ENCODE data around the gene NTM.
"Not testable (repeated sequence)": the region's sequence is repeated elsewhere in the genome, so short reads cannot be mapped to it uniquely, and the experiment has no call there.

The NTM gene

GRCh38 chr11:131893103-131893890 is 522.9 kb downstream of the NTM start:
- no peak for DNase-seq (ENCODE audit: low read depth, low spot score)

GRCh38 chr11:131893988-131894387 is 523.6 kb downstream of the NTM start:
- DNase-seq (ENCODE audit: low read depth, low spot score): no peak

- no peak for DNase-seq (ENCODE audit: low read depth, low spot score)
Observed at GRCh38 chr11:131894615-131895544, 524.5 kb downstream of the NTM start.

- DNase-seq (ENCODE audit: low read depth, low spot score): no peak
Observed at GRCh38 chr11:131895865-131896264, 525.5 kb downstream of the NTM start.

- DNase-seq (ENCODE audit: low read depth, low spot score): no peak
Observed at GRCh38 chr11:131896978-131897615, 526.7 kb downstream of the NTM start.

DNA sequence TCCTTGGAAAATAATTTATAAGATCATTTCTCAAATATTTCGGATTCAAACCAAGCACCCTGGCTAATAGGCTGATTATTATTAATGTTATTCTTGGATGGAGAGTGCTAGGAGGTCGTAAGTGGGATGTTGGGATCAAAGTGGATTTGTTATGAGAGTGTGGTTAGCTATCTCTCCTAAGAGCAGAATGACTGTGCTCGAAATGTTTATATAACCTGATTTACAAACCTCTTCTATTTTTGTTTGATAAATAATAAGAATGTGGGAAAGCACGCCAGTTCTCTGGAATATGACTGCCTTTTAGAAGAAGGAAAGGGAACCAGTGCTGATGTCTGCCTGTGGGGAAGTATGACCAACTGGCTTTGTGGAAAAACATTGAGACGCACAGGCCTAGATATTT is 527.5 kb downstream of the NTM start:
- DNase-seq (ENCODE audit: low read depth, low spot score): no peak

GRCh38 chr11:131898949-131899348 is 528.5 kb downstream of the NTM start:
- no peak for DNase-seq (ENCODE audit: low read depth, low spot score)

DNA sequence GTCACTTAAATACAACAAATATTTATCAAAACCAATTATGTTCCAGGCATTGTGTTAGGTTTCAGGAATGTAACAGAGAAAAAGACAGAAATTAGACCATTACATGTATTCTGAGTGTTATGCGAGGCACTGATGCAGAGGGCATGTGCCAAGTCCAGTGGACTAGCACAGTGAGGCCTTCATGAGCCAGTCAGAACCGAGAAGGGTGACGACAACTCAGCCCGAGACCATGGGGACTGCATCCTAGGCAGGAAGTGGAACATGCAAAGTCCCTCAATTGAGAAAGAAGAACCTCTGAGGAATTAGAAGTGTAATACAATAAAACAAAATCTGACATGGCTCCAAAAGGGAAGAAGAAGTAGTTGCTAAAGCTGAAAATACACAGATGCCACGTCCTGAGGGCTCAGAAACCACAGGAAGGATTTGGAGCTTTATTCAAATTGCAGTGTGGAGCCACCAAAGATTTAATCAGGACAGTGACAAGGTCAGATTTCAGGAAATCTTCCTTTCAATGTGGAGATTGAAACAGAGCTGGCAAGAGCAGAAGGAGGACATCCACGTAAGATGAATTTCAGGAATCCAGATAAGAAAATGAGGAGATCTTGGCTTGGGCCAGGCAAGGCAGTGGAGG is 529.6 kb downstream of the NTM start:
- no peak for DNase-seq (ENCODE audit: low read depth, low spot score)

- no peak for DNase-seq (ENCODE audit: low read depth, low spot score)
Observed at GRCh38 chr11:131902421-131902820, 532.0 kb downstream of the NTM start.

- DNase-seq (ENCODE audit: low read depth, low spot score): no peak
Observed at GRCh38 chr11:131903074-131903473, 532.7 kb downstream of the NTM start.

DNA sequence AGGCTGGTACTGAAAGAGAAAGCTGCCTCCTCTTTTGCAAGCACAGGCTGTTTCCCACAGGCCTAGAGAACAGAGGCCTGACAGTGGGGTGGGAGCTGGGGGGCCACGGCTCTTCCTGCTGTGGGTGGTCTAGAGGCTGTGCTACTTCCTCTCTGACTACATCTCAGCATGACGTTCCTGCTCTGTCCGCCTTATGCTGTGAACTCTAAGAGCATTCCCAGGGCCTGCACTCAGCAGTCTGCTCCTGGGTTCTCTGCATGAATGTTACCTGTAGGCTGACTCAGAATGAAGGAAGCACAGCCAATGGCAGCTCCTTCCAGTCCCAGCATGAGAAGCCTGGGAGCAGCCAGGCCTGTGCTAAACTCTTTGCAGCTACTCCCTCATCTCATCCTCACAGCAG is 534.3 kb downstream of the NTM start:
- no peak for DNase-seq (ENCODE audit: low read depth, low spot score)

DNA sequence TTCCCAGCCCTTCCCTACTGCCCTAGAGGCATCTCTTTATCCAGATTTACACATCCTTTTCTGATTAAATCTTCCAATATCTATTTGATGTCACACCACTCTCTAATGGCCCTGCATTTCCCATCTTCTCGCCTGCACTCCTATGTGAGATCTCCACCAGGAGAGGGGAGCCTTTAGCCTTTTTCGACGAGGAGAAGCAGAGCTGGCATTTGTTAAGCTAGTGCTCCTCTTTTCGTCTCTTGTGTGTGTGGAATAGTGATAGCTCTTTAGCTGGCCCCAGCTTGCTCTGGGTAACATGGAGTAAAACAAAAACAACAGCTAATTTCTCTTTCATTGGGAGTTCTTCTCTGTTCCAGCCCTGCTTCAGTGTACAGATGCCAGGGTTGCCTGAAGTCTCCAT is 536.5 kb downstream of the NTM start:
- DNase-seq (ENCODE audit: low read depth, low spot score): no peak

DNA sequence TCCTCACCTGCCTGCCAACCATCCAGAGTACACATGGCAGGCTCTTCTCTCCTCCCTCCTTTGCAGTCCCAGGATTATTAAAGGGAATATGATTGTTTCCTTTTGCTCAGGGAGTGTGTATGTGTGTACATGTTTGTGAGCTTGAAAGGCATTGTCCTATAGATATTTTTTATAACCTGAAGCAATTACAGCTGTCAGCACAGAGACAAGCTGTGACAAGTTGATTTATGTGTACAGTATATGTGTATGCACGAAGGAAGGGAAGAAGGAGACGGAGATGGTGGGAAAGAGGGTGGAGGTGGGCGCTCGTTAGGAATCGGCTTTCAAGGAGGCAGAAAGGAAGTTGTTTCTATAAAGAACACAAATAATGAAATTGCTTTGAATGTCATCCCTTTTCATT is 537.0 kb downstream of the NTM start:
- DNase-seq (ENCODE audit: low read depth, low spot score): no peak

DNA sequence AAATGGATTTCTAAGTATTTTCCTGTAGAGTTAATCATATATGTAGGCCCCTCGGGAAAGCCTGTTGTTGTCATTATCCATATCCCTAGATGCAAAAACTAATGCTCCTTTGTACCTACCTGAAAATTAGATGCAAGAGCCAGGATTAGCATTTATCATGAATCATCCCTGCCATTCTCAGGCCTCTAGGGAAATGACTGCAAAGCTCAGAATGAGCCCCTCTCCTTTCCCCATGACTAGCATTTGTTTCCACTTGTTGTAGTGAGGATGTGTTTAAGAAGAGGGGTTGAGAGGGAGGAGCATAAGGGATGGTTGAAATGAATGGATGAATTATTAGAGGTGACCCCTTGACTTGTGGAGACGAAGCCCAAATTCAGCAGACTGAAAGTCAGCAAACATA is 537.9 kb downstream of the NTM start:
- DNase-seq (ENCODE audit: low read depth, low spot score): no peak

DNA sequence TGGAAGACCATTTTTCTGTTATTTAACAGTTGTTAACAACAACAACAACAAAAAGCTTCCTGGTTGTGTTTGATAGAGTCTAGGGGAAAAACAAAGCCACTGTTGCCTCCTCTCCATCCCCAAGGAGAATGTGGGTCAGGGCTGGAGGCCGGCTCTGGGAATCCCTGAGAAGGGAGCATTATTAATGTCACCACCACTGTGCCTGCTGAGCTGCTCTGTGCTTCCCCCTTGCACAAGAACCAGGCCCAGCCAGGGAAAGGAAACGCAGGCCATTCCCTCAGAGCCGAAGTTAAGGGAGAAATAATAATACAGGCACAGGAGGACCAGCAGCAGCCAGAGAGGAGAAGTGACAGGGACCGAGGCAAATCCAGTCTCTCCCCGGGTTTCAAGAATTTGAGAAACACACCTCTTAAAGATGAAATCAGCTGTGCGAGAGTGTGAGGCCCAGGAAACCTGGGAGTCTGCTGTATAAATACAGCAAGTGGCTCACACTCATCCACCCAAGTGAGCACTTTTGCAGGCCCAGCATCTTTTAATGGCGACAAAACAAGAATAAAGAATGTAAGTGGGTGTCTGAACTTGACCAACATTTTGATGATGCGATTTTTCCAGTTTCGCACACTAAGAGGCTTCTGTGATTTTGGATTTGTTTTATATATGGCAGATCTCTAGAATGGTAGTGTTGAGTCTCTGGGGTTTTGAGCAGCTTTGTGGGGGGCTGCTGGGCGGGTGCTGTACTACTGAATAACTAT is 539.2 kb downstream of the NTM start:
- DNase-seq (ENCODE audit: low read depth, low spot score): no peak

- DNase-seq (ENCODE audit: low read depth, low spot score): no peak
Observed at GRCh38 chr11:131910178-131910522, 539.7 kb downstream of the NTM start.

GRCh38 chr11:131910523-131911387 is 540.3 kb downstream of the NTM start:
- DNase-seq (ENCODE audit: low read depth, low spot score): no peak

GRCh38 chr11:131911388-131912032 is 541.1 kb downstream of the NTM start:
- not testable (repeated sequence) for DNase-seq (ENCODE audit: low read depth, low spot score)

DNA sequence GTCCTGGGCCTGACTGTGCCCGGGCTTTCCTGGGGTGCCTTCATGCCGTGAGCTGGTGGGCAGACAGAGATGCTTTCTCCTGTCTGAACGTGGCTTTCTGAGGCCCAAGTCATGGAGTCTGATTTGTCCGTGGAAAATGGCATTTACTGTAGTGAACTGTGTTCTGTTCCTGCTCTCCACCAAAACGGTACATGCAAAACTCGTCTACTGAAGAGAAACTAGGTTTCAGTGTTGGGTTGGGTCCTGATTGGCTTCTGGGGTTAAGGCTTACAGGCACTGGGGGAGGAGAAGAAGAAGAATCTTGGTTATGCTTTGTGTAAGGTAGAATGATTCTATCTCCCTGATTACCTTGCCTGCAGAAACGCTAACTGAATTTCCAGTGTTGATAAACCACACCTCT is 541.7 kb downstream of the NTM start:
- DNase-seq (ENCODE audit: low read depth, low spot score): no peak

DNA sequence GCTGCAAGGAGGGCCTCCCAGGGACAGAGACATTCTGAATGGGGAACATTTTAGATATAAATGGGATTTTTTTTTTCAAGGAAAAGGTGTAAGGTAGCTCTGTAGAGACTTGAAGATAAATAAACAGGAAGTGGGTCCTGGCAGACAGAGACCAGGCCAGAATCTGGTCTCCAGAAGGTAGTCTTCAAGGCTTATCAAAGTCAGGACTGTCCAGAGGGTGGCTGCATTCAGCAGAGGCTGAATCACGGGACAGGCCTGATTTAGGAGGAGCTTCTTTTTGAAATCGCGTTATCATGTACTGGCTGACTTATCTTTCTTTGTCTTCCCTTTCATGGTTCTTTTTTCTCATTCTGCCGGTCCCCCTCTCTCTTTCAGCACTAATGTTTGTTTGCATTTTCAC is 542.9 kb downstream of the NTM start:
- no peak for DNase-seq (ENCODE audit: low read depth, low spot score)

Data from activated CD4-positive, CD25-positive, alpha-beta regulatory T cell treated with anti-CD3 and anti-CD28 coated beads, Interleukin-2, amount 50 U/mL, for 16 hours (primary cell).